Activated naive CD4-positive, alpha-beta T cell (primary cell): ENCODE measurements around the gene ZNF333.

Experiments used
- DNase-seq, 4 experiments: peaks; one replicate each; lab custom pipeline; 2025; lab: John Stamatoyannopoulos, UW

Gene ZNF333

GRCh38 chr19:14689598-14690503, at the start of gene ZNF333:
Gene ZNF333 (plus strand): TSS chr19:14690048. CDS start chr19:14693492, 3,444 bp downstream.
- DNase-seq, result peak; percentile 97 to 99 (median 98)

- no peak for DNase-seq
Observed at GRCh38 chr19:14648506-14648905, 41.3 kb upstream of the ZNF333 start.

- no peak for DNase-seq
Observed at GRCh38 chr19:14649020-14649419, 40.8 kb upstream of the ZNF333 start.

GRCh38 chr19:14650161-14650560, 39.7 kb upstream of the ZNF333 start:
- DNase-seq, result no peak

- DNase-seq, result no peak
Observed at GRCh38 chr19:14654786-14655560, 34.9 kb upstream of the ZNF333 start.

GRCh38 chr19:14655726-14656125, 34.1 kb upstream of the ZNF333 start:
- DNase-seq, result no peak

- no peak for DNase-seq
Observed at GRCh38 chr19:14659874-14660489, 29.9 kb upstream of the ZNF333 start.

GRCh38 chr19:14661372-14661924, 28.4 kb upstream of the ZNF333 start:
- no peak for DNase-seq

- DNase-seq, result no peak
Observed at GRCh38 chr19:14669940-14670339, 19.9 kb upstream of the ZNF333 start.

- DNase-seq, result no peak
Observed at GRCh38 chr19:14670408-14670807, 19.4 kb upstream of the ZNF333 start.

- DNase-seq, result no peak
Observed at GRCh38 chr19:14672188-14672872, 17.5 kb upstream of the ZNF333 start.

- DNase-seq, result no peak
Observed at GRCh38 chr19:14673088-14673487, 16.8 kb upstream of the ZNF333 start.

GRCh38 chr19:14674764-14675163, 15.1 kb upstream of the ZNF333 start, which contains the start of gene ADGRE3:
Gene ADGRE3 (minus strand): TSS chr19:14674844. CDS start chr19:14674770, 74 bp downstream.
- DNase-seq, result no peak

- no peak for DNase-seq
Observed at GRCh38 chr19:14676762-14677161, 13.1 kb upstream of the ZNF333 start.

GRCh38 chr19:14677464-14677863, 12.4 kb upstream of the ZNF333 start:
- DNase-seq, result no peak

- no peak for DNase-seq
Observed at GRCh38 chr19:14678199-14678598, 11.6 kb upstream of the ZNF333 start.

- no peak for DNase-seq
Observed at GRCh38 chr19:14682084-14682483, 7.8 kb upstream of the ZNF333 start.

- DNase-seq, result no peak
Observed at GRCh38 chr19:14683439-14683838, 6.4 kb upstream of the ZNF333 start.

- no peak for DNase-seq
Observed at GRCh38 chr19:14686411-14686810, 3.4 kb upstream of the ZNF333 start.

GRCh38 chr19:14694641-14695266, 4.9 kb downstream of the ZNF333 start:
- DNase-seq, result no peak

GRCh38 chr19:14695471-14695870, 5.6 kb downstream of the ZNF333 start:
- no peak for DNase-seq
